Fibroblast of pulmonary artery (primary cell): ENCODE measurements around the gene MT1E.
A peak's percentile ranks its signal among the peaks of the same experiment; 100 is the strongest.
"Not testable (repeated sequence)": the region's sequence is repeated elsewhere in the genome, so short reads cannot be mapped to it uniquely, and the experiment has no call there.

ENCODE experiments used
- DNase-seq: peaks from one replicate; pipeline ENCODE4 v3.0.0-alpha.2; 2010; ENCODE audit warnings: low read depth
- H3K4me3 ChIP-seq: replicated peaks from 2 replicates; pipeline ENCODE4 v1.5.1; 2011; ENCODE audit warnings: low read depth, mild to moderate bottlenecking, control low read depth, low read length, moderate library complexity
- TF ChIP-seq, protein P1 (sequence below): IDR thresholded peaks from 2 replicates; pipeline ENCODE4 v1.5.1; 2011; ENCODE audit warnings: mild to moderate bottlenecking, control low read depth, low read length, inconsistent platforms; ENCODE audit errors: missing control alignments

Gene MT1E

DNA sequence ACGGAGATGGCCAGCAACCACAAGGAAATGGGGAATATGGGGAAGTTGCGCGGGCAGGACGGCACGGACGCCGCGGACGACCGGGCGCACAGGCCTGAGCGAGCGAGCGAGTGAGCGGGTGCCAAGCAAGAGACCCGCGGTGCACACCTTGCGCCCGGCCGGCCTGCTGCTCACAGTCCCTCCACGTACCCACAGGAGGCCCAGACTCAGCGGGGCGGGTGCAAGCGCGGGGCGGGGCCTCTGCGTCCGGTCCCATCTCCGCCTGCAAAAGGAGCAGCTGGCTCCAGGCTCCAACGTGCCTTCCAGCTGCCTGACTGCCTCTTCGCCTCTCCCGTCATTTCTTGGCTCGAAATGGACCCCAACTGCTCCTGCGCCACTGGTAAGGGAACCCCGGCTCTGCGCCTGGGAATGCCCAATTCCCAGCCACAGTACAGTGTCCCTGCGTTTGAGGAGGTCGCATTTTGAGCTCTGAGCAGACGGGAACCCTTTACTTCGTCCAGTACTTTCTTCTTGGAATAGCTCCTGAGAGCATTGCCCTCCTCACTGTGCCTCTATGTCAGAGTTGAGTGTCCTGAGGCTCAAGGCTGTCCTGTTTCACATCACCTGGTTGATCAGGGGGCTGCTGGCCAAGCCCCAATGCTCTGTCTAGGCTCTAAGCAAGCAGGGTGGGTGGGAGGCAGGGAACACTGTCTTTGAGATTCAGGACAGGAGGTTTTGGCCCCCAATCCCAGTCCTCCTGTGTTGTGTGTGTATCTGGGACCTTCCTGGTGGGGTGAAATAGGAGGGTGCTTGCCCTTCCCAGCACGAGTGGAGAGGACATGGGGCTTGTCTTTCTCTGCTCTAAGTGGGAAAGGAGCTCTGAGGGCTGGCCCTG, 8.1 kb upstream of the MT1E start:
- DNase-seq: peak; percentile 68
- peak overlapping the region; percentile 1 for H3K4me3 ChIP-seq

GRCh38 chr16:56618138-56618537, 7.4 kb upstream of the MT1E start:
- no peak for DNase-seq
- TF ChIP-seq, protein P1, sequence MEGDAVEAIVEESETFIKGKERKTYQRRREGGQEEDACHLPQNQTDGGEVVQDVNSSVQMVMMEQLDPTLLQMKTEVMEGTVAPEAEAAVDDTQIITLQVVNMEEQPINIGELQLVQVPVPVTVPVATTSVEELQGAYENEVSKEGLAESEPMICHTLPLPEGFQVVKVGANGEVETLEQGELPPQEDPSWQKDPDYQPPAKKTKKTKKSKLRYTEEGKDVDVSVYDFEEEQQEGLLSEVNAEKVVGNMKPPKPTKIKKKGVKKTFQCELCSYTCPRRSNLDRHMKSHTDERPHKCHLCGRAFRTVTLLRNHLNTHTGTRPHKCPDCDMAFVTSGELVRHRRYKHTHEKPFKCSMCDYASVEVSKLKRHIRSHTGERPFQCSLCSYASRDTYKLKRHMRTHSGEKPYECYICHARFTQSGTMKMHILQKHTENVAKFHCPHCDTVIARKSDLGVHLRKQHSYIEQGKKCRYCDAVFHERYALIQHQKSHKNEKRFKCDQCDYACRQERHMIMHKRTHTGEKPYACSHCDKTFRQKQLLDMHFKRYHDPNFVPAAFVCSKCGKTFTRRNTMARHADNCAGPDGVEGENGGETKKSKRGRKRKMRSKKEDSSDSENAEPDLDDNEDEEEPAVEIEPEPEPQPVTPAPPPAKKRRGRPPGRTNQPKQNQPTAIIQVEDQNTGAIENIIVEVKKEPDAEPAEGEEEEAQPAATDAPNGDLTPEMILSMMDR: no peak
- H3K4me3 ChIP-seq: no peak overlapping the region

More for the DNA sequence above, 8.1 kb upstream of the MT1E start:
- TF ChIP-seq, protein P1: no peak

GRCh38 chr16:56620339-56620897, 5.2 kb upstream of the MT1E start:
- TF ChIP-seq, protein P1: no peak
- DNase-seq: no peak
- H3K4me3 ChIP-seq: no peak overlapping the region

DNA sequence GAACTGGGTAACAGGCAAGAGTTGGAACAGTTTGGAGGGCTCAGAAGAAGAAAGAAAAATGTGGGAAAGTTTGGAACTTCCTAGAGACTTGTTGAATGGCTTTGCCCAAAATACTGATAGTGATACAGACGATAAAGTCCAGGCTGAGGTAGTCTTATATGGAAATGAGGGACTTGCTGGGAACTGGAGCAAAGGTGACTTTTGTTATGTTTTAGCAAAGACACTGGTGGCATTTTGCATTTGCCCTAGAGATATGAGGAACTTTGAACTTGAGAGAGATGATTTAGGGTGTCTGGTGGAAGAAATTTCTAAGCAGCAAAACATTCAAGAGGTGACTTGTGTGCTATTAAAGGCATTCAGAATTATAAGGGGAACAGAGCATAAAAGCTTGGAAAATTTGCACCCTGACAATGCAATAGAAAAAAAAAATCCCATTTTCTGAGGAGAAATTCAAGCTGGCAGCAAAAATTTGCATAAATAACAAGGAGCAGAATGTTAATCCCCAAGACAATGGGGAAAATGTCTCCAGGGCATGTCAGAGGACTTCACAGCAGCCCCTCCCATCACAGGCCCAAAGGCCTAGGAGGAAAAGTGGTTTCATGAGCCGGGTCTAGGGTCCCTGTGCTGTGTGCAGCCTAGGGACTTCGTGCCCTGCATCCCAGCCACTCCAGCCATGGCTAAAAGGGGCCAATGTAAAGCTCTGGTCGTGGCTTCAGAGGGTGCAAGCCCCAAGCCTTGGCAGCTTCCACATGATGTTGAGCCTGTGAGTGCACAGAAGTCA, 3.7 kb upstream of the MT1E start:
- not testable (repeated sequence) for H3K4me3 ChIP-seq, DNase-seq

DNA sequence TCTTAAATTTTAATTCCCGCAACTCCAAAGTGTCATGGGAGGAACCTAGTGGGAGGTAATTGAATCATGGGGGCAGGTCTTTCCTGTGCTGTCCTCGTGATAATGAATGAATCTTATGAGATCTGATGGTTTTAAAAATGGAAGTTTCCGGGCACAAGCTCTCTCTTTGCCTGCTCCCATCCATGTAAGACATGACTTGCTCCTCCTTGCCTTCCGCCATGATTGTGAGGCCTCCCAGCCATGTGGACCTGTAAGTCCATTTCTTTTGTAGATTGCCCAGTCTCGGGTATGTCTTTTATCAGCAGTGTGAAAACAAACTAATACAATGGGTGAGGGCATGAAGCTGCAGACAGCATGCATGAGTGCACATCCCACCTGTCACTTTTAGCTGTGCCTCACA, 2.4 kb upstream of the MT1E start:
- H3K4me3 ChIP-seq: not testable (repeated sequence)

DNA sequence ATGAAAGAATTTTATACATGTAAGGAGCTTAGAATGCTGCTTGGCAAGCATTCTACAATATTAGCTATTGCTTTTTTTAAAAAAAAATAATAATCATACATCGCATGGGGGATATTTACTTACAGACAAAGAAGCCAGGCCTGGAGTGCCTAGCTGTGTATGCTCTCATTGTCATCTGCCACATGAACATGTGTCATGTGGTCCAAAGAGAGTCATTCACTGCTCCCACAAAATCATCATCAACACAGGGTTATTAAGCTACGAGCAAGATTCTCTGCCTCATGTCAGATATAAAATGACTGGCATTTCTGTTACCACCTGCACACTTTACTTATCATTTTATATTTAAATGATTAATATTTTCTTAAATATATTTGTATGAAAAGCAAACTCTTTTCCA, 1.9 kb upstream of the MT1E start:
- no peak overlapping the region for H3K4me3 ChIP-seq
- DNase-seq: no peak
- TF ChIP-seq, protein P1: no peak

More for the DNA sequence above, 2.4 kb upstream of the MT1E start:
- DNase-seq: not testable (repeated sequence)

GRCh38 chr16:56625943-56626654, 518 bp downstream of the MT1E start:
- peak overlapping the region; percentile 66 for H3K4me3 ChIP-seq
- TF ChIP-seq, protein P1: no peak
- DNase-seq: peak; percentile 79
